Measurements from ENCODE around the gene SEC14L5.

SEC14L5 gene

DNA sequence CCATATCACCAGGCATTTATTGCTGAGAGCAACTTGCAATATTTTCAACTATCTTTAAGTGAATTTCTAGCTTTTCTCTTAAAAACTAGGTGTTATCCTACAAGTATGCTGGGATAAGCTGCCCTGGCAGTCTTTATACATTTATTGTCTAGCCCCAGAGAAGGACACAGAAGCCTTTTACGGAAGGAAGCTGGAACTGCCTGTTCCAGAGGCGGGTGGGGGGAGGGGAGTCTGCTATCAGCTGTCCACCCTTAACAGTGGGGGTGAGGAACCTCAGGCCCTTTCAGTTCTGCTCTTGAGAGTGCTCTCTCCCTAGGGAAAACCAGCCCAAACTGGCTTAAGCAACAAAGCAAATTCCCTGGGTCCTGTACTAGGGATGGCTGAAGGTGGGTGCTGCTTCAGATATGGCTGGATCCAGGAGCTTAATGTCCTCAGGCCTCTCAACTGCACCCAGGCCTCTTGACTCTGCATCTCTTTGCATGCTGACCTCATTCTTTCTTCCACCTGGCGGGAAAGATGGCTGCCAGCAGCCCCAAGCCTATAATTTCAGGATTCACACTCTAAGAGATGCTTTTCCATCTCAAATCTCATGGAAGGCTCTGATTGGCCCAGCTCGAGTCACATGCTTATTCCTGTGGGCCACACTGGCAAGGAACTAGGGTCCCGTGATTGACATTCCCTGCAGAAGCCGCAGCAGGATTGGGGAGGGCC is 59.0 kb downstream of the SEC14L5 start:
- DNase-seq: no peak

DNA sequence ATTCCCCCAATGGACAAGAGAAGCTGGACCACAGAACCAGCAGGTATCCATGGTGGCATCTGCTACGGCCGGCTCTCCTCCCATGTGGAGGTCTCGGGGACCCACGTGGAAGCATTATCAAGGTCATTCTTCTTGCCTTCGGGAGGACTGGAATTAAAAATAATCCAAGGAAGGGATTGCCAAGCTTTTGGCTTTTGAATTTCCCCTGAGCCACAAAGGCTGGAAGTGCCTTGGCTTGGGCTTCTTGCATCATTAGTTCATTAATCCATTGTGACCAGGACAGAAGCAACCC is 59.5 kb downstream of the SEC14L5 start:
- DNase-seq: no peak

DNA sequence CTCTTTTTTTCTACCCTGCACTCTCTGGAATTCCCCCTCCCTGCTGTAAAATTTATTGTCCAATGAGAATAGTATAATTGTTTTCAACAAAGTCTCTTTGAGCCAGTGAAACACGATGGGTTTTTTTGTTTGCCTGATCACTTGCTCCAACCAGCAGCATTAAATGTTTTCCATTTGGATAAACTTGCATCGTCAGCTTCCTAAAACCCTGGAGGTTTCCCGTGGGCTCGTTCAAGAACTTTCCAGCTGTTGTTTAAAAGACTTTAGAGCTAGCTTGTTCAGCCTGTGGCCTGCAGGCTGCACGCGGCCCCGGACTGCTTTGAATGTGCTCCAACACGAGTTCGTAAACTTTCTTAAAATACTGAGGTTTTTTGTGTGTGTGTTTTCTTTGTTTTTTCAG is 60.7 kb downstream of the SEC14L5 start:
- no peak for DNase-seq

DNA sequence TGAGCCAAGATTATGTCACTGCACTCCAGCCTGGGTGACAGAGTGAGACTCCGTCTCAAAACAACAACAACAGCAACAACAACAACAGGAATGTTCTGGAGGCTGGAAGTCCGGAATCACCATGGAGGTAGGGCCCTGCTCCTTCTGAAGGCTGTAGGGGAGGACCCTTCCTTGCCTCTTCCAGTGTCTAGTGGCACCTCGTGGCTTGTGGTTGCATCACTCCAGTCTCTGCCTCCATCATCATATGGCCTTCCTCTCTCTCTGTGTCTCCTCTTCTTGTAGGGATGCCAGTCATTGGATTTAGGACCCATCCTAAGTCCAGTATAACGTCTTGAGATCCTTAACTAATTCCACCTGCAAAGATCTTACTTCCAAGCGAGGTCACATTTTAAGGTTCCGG is 61.6 kb downstream of the SEC14L5 start:
- DNase-seq: no peak

DNA sequence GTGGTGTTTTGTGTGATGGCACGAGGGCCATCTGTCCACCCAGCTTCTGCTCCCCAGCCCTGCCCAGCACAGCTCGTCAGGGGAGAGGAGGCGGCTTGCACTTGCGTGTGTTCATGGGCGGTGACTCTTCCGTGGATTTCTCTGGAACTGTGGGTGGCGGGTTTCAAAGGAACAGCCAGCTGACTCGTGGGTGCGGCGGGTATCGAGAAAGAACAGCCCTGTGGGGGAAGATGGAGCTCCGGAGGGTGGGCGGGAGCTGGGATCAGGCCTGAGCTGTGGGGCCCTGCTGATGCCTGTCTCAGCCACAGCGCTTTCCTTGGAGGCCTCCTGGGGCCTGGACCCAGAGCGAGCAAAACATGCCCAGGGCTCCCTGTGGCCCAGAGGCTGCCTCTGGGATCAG is 62.4 kb downstream of the SEC14L5 start:
- no peak for DNase-seq

DNA sequence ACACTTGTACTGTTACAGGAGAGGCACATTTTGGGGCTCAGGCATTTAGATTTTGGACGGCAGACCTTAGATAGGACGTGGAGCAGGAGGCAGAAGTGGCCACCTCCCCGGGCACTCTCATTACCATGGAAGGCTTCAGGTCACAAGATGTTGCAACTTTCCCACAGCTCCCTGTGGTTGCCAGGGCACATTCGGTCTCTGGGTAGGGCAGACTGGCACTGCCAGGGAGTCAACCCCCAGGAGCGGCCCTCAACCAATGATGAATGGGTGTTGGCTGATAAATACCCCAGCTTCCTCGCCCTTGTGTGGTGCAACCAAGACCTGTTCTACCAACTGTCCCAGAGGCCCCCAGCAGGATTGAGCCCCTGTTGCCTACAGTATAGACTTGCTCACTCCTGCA is 64.4 kb downstream of the SEC14L5 start:
- DNase-seq: no peak

DNA sequence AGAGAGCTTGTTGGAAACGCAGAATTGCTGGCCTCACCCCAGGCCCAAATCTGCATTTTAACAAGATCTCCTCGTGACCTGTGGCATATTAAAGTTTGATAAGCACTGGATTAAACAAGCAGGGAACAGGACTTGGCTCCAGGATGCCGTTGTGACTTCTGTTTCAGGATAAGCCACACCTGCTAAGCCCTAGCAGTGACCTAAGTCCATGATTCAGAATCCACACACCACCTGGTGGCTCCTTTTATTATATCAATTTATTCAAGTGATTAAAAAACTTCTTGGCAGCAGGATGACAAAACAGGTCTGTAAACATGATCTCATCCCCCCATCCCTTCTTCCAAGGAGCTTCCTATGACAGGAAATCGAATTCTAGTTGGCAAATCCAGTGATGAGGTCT is 66.5 kb downstream of the SEC14L5 start:
- DNase-seq: no peak

DNA sequence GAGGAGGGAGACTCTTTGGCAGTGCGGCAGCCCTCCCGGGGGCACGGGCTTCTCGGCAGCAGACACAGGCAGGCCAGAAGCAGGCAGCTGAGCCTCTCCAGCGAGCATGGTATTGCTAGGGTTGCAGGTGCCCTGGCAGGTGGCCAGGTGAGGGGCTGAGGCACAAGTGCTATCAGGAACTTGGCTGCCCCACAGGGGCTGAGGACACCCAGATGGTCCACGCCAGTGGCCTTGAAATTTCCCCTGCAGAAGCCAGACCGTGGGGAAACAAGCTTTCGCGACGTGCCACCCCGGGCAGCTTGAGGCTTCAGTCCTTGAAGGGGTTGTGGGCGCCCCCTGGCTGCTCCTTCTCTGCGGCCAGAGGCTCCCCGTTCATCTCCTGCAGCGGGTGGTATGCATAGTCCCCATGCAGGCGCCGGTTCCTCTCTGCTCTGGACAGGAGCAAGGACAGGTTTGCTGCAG is 67.1 kb downstream of the SEC14L5 start:
- no peak for DNase-seq

DNA sequence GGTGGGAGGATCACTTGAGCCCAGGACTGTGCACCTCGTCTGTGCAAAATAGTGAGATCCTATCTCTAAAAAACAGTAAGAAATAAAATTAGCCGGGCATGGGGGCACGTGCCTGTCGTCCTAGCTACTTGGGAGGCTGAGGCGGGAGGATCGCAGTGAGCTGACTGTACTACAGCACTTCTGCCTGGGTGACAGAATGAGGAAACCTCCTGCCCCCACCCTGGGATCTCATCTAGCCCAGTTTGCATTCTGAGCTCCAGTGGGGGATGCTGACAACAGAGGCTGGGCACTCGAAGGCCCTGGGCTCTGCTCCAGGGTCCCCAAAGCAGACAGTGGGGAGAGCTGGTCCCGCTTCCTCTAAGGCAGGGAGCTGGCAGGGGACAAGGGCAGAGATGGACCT is 68.5 kb downstream of the SEC14L5 start:
- no peak for DNase-seq

DNA sequence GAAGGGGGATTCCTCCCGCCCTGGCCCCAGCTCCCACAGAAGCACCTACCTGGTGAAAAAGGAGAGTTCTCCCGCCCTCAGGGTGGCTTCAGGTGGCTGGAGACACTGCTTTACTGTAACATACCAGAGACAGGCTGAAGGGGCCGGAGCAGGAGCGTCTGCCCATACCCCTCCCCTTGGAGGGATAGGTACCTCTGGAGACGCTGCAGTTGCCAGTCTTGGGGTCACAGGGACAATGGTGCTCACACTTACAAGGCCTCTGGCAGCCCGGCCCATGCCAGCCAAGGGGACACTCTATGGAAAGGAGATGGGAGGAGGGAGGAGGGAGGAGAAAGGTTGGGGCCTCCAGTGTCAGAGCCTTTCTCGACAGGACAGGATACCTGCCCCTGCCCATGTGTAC is 69.0 kb downstream of the SEC14L5 start:
- DNase-seq: no peak

DNA sequence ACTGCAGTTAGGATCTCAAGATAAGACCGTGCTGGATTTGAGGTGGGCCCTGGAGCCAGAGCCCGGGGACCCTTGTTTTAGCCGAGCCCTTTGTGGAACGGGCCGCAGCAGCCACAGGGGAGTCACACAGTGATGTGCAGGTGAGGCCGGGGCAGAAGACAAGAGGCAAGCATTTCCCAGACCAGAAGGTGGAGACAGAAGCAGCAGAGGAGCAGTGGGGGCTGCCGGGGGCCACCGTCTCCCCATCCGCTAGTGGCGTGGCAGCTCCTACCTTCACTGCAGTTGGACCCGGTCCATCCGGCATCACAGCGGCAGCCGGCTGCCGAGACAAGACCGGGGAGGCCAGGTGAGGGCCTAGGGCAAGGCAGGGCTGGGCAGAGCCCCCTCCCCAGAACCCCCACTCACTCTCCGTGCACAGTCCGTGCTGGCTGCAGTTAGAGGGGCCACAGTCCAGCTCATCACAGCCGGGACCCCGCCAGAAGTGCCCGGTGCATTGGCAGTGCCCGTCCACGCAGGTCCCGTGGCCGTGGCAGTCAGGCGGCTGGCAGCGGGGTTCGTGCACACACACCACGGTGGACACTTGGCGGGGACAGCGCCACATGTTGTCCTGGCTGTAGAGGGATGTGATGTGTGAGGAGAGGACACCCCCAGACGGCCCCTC is 69.6 kb downstream of the SEC14L5 start:
- DNase-seq: no peak

DNA sequence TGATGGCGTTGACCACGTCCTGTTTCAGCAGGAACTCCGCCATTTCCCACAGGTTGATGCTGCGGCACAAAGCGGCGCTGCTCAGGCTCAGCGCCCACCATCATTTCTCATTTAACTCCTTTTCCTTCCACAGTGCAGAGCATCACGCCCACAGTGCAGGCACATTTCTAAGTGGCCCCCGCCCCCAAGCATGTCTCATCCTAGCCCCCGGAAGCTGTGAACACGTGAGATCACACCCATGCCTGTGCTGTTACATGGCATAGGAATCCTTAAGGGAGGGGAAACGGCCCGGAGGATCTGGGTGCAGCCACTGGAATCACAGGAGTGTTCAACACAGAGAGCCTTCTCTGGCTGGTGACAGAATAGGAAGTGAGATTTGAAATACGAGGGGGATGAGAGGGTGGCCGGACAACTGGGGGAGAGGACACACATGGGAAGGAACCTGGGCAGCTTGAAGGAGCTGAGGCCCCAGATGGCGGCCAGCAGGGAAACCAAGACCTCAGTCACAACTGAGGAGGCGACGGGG is 70.9 kb downstream of the SEC14L5 start:
- no peak for DNase-seq

DNA sequence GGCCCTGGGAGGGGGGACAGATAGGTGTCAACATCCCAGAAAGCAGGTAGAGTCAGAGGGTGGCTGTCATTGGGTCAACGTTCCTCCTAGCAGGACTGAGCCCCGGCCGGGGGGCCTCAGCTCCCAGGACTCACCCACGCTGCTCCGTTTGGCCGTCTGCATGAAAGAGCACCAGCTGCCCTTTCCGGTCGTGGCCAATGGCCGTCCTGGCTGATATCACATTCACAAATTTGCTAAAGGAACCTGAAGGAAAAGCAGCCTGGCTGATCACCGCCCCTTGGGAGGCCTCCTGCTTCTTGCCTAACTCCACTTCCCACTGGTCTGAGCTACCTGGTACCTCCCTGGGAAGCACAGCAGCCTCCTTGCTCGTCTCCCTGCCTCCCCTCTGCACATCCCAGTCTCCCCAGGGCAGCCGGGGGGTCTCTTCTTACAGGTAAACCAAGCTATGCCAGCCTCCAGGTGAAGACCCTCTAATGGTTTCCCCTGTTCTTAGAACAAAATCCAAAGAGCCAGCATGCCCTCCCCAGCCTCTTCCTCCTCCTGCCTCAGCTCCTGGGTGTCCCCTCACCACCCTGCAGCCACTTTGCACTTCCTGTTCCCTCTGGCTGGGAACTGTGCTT is 72.2 kb downstream of the SEC14L5 start:
- DNase-seq: no peak

DNA sequence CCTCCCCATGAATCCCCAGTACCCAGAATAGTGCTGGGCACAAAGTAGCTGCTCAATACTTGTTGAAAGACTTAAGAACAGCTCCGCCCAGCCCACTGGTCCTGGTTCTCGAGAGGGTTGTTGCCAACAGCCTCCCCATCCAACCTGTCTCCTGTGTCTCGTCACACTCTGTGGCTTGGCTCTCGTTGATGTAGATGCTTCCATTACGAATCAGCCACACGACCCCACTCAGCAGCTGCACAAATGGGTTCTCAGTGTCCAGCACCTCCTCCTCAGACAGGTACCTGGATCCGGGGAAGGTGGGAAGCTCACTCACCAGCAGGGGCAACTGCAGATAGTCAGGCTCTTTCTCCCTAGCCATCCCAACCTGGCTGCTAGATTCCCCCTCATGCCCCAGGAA is 73.5 kb downstream of the SEC14L5 start:
- DNase-seq: no peak

DNA sequence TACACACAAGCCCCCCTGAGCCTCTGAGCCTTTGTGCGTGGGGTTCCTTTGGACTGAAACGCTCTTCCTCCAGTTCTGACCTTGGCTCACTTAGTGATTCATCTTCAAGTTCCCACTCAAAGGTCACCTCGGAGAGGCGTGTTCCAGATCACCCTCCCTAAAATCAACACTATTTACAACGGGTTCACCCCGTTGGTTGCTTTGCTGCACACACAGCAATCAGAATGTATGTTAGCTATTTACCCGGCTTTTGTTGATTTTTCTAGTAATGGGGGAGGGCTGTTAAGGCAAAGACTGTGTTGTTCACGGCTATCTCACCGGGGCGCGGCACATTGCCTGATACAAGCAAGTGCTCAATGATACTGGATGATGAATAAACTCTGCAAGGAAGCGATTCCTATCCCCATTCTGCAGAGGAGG is 74.6 kb downstream of the SEC14L5 start:
- DNase-seq: no peak

DNA sequence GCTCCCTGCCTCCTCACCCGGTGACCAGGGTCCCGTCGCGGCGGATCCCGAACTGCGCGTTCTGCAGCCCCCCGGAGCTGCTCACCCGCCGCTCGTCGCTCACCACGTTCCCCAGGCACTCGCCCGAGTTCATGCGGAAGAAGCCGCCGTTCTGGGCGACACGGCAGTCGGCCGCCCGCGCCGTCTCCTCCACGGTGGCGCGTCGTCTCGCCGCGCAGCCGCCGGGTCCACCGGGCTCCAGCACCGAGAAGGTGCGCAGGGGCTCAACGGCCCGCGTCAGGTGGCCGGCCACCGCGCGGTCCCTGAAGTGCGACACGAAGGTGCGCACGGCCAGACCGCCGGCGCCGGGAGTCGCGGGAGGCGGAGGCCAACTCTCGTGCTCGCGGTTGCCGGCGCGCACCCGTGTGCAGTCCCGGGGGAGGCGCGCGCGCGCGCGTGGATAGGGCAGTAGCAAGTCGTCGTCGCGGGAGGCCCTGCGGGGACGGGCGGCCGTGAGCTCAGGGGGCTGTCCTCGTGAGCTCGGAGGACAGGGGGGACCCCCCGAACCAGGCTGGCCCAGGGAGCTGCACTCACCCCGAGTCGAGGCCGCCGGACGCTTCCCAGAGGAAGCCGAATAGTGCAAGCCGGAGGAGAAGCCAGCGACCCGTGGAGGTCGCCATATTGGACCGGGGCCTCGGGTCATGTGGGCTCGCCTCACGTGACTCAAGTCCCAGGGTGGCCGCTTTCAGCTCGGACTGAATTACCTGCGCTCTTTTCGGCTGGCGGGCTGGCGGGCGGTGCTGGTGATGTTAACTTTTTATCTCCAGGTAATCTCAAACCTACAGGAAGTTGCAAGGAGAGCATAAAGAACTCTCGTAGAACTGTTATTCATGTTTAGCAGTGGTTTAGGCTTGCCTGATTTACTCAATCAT is 75.4 kb downstream of the SEC14L5 start, which contains the start of gene NAGPA:
Gene NAGPA, minus strand, starts transcription at position 680 of the 911 bp plus-strand sequence. Its CDS starts 21 bp downstream, at position 659.
- peak; percentile 85 for DNase-seq

DNA sequence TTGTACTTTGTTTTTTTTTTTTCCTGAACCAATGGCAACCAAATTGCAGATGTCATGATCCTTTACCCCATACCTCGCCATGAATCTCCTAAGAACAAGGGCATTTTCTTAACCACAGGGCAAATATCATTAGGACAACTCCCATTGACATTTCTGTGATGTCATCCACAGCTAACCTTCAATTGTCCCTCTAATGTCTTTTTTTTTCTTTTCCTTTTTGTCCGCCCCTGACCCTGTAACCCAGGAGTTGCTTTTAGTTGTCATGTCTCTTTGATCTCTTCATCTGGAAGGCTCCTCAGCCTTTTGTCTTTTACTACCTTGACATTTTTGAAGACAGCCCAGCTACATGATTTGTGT is 76.0 kb downstream of the SEC14L5 start:
- no peak for DNase-seq

DNA sequence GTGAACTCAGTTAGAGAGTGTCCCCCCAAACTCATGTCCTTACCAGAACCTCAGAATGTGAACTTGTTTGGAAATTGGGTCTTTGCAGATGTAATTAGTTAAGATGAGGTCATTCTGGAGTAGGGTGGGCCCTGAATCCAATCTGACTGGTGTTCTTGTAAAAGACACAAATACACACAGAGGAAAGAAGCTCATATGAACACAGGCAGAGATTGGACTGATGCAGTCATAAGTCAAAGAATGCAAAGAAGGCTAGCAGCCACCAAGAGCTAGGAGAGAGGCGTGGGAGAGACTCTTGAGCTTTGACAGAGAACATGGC is 77.7 kb downstream of the SEC14L5 start:
- DNase-seq: no peak

DNA sequence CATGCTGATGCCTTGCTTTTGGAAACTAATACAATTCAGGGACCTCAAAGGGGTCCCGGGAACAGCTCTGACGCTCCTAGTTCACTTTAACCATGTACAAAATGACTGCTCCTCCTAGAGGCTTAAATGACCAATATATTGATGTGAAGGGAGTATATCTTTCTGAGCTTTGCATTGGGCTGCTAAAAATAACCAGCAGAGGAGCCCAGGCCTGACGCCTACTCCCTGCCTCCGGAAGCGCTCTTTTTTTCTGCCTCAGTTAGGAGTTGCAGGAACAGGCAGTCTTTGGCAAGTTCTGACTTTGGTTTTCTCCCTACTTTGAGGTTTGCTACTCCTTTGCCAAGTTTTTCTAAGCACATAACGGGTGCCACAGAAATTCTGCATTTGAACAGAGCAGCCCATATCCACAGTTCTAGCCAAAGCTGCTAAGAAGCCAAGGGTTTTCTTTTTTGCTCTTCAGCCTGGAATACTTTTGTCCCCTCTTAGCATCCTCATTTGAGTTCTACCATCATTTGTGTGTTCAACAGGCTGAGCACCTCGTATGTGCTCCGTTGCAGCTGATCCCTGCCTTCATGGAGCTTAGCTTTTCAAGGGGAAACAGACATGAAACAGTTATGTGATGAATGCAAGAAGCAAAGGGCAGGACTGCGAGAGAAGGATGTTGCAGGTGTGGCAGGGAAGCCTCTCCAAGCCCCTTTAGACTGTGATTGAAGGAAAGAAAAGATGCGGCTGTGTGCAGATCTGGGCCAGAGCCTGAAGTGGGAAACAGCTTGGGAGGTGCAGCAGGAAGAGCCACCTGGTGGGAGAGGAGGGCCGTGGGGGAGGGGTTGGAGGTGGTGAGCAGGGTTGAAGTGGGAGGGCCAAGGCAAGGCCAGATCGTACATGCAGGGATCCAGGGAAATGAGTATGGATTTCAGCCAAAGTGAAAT is 78.4 kb downstream of the SEC14L5 start:
- no peak for DNase-seq

DNA sequence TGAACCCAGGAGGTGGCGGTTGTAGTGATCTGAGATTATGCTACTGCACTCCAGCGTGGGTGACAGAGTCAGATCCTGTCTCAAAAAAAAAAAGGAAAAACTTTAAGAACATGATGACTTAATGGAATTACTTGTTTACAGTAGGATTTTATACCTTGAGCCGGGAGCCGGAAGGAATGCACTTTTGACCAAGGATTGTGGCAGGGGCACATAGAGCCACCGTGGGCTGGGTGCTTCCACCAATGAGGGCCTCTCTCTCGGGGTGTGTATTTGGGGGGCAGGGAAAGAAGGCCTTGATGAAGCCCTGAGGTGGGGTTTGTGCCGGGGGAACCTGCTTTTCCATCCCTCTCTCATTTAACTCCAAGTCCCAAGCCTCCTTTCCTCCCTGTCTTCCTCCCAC is 82.3 kb downstream of the SEC14L5 start:
- DNase-seq: no peak

DNA sequence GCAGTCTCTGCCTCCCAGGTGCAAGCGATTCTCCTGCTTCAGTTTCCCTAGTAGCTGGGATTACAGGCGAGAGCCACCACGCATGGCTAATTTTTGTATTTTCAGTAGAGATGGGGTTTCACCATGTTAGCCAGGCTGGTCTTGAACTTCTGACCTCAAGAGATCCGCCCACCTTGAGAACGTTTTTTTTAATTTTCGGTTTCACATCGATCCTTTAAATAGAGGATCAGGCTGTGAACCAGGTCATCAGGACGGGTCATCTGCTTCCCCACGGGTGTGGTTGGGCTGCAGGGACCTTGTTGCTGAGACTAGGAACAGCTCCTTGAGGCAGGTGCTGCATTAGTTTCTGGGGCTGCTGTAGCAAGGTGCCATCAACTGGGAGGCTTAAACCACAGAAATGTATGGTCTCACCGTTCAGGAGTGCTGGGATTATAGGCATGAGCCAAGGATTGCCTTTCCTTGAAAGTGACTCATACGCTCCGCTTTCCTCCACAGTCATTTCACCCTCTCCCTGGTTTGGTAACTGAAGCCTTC is 83.5 kb downstream of the SEC14L5 start:
- no peak for DNase-seq
